Central memory CD4-positive, alpha-beta T cell (primary cell): ENCODE data around the gene PDXP.
"Not testable (repeated sequence)": the region's sequence is repeated elsewhere in the genome, so short reads cannot be mapped to it uniquely, and the experiment has no call there.

Source experiments
- DNase-seq: peaks from one replicate; pipeline ENCODE4 v3.0.0; 2022
- total RNA-seq, 3 experiments: gene quantifications; one replicate each; lab custom pipeline; 2026; lab: John Stamatoyannopoulos, UW

PDXP gene, protein sequence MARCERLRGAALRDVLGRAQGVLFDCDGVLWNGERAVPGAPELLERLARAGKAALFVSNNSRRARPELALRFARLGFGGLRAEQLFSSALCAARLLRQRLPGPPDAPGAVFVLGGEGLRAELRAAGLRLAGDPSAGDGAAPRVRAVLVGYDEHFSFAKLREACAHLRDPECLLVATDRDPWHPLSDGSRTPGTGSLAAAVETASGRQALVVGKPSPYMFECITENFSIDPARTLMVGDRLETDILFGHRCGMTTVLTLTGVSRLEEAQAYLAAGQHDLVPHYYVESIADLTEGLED
- 0.65 to 1.4 (median 0.77) reads per million in 3 experiments for total RNA-seq

DNA sequence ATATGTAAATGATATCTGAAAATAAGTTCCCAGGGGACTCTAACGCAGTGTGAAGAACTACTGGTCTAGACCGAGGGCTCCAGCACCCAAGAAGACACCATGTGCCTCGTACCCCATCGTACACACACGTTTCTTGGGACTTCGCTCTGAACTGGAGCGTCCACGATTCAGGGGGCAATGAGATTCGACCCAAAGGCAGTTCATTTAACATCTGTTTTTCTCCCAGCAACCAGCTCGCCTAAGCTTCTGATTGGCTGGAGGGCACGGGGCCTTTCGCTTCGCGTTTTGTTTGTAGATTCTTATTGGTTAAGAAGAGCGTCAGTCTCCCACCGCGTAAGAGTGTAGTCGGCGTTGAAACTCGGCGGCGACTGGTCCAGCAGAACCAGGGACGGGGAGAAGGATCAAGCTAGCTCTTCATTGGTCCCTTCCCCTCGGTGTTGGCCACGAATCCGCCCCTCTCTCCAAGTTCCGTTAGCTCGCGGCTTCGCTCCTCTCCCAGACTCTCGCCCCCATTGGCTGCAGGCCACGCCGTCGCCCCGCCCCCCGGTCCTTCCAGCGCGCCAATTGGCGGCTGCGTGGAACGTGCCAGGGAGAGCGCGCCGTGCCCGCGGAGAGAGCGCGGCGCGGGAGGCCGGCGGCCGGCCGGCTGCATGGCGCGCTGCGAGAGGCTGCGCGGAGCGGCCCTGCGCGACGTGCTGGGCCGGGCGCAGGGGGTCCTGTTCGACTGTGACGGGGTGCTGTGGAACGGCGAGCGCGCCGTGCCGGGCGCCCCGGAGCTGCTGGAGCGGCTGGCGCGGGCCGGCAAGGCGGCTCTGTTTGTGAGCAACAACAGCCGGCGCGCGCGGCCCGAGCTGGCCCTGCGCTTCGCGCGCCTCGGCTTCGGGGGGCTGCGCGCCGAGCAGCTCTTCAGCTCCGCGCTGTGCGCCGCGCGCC is at the start of gene PDXP:
Gene PDXP (plus strand): TSS at position 591 of the 933 bp plus-strand sequence. CDS start 60 bp downstream, at position 651.
- DNase-seq = peak; percentile 98

DNA sequence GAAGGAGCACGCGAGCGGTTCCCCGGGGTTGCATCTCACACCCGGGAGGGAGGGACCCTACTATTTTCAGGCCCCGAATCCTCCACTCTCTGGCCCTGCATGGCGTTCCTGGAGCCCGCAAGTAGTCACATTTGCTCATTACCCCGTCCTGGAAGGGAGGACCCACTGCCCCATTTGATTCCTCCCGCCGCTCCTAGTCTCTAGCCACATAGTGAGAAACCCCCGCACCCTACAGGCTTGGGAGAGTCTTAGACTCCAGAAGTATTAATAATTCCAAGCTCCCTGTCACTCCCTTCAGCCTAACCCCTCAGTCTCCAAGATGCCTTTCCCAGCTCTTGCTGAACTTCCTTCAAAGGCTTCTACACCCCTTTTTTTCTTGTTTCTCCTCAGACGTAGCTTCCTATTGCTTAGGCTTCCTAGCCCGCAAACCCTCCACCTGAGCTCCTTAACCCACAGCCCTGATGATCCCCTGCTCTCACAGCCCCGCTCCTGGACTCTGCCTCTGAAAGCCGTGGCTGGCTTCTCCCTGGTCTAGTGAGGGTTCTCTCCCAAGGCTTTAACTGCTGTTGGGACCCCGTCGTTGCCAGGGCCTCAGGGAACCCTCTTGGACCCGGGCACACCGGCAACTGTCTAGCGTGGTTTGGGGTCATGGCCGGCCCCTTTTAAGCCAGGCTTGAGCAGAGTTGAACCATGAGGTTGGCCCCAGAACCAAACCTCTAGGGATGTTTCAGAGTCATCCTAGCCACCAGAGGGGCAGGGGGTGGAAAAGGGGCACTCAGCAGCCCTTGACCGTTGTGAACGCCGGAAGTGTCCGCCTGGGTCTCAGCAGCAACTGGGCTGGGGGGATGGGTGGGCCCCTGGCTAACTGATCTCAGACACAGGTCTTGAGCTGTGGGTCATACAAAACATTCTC is 49.0 kb upstream of the PDXP start:
- peak; percentile 15 for DNase-seq

DNA sequence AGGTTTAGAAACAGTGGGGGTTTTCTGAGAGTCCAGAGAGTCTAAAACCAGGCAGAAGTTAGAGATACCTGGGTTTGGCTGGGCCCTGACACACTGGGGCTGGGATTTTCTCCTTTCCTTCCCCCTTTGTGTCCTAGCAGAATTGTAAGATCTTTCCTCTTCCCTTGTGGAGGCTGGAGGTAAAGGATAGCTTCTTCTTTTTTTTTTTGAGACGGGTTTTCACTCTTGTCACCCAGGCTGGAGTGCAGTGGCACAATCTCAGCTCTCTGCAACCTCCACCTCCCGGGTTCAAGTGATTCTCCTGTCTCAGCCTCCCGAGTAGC is 48.4 kb upstream of the PDXP start:
- not testable (repeated sequence) for DNase-seq

DNA sequence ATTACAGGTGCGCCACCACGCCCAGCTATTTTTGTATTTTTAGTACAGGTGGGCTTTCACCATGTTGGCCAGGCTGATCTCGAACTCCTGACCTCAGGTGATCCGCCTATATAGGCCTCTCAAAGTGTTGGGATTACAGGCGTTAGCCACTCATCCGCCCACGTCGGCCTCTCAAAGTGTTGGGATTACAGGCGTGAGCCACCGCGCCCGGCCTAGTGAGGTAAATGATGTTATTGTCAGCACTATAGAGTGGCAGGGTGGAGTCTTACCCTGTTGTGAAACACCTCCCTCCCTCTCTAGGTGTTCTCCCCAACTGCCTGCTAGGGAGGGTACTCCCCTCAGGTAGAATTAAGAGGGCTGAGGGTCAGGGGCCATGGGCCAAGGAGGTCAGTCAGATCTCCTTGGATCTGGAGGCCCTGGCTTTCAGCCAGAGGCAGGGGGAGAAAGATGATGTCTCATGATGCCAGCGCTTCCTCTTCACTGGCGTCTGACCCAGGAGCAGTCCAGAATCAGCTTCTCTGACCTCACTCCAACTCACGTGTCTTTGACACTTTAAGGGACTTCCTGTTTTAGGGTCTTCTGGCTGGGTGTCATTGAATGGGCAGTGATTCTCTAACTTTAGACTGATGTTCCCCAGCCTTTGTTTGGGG is 47.9 kb upstream of the PDXP start:
- DNase-seq = no peak

DNA sequence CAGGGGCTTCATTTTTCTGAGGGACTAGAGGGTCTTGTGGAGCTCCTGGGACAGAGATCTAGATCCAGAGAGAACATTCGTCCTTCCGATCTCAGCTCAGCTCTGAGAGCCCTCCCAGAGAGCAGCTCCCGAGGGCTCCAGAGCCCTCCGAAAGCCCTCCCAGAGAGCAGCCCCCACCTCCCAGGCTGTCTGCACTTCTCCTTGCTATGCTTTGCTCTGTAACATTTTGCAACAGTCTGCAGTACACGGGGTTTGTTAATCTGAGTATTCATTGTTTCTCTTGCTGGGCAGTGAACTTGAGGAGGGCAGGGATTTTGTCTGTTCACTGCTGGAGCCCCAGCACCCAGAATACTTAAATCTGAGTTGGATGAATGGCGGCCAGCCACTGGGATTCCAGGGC is 47.3 kb upstream of the PDXP start:
- DNase-seq = no peak

DNA sequence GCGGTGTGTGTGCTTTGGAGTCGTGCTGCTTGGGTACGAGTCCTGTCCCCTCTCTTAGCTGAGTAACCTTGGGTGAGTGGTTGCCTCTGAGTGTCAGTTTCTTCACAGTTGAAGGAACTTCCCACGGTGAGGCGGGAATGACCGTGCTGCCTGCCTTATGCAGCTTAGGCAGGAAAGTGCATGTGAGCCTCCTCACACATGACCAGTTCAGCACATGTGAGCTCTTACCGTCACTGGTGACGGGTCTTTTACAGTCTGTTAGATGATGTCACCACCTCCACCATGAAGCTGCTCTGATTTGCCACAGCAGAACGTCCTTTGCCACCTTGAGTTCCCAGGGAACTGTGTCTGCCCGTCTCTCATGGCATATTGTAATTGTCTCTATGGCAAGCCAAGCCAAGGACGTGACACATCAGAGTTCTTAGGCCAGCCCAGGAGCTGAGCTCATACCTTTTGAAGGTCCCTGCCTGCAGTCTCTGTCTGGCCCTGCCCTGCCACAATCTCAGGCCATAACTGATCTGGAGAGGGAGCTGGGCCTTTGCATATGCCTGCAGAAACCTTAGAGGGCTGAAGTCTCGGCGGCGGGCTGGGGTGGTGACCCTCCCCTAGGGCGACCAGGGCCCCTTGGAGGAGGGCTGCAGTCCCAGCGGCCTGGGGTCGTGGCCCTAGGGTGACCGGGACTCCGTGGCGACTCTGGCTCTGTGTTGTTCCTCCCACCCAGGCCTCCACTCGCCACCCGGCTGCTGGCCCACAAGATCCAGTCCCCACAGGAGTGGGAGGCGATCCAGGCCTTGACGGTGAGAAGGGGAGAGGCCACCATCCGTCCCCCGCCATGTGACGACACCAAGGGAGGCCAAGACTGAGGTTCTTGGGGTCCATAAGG is 42.1 kb upstream of the PDXP start:
- DNase-seq = no peak

DNA sequence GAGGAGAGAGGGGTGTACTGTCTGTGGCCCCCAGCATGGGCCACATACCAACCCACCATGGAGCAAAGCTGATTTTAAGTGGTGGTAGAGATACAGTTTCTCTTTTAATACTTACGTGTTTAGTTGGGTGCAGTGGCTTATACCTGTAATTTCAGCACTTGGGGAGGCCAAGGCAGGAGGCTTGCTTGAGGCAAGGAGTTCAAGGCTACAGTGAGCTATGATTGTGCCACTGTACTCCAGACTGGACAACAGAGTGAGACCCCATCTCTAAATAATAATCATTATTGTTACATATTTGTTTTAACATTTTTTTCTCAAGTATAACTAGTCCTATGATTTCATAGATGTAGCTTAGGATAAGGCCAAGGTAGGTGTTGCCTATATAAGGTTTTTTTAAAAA is 41.1 kb upstream of the PDXP start:
- no peak for DNase-seq

DNA sequence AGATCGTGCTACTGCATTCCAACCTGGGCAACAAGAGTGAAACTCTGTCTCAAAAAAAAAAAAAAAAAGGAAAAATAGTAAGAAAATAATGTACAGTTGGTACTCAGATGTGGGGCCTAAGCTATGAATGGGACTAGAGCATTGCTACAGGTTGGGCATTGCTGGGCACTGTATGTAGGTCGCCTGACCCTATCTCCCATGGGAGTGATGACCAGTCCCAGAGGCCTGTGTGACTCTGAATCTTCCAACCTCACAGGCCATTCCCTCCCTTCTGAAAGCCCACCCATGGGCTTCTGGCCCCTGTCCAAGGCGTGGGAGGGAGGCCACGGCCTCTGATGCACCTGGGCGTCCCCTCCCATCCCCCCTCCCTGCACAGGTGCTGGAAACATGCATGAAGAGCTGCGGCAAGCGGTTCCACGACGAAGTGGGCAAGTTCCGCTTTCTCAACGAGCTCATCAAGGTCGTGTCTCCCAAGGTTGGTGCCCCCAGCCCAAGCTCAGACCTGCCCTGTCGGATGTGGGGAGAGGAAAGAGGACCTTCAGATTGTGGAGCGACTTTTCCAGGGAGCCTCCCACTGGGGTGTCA is 40.4 kb upstream of the PDXP start:
- no peak for DNase-seq

DNA sequence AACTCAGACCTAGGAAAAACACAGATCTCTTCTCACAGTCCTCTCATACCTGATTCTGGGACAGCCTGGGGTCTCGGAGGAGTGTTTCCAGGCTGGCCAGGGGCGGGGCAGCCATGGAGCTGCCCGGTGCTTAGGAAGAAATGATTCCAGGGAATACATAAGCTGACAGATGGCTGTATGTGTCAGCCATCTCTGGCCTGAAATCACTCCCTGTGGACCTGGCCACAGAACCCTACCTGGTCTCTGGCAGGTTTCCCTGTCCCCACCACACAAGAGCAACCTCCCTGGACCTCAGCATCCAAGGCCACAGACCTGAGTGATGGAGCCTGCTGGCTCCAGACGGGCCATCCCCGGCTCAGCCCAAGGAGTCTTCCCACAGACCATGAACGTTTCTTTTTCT is 39.8 kb upstream of the PDXP start:
- no peak for DNase-seq

DNA sequence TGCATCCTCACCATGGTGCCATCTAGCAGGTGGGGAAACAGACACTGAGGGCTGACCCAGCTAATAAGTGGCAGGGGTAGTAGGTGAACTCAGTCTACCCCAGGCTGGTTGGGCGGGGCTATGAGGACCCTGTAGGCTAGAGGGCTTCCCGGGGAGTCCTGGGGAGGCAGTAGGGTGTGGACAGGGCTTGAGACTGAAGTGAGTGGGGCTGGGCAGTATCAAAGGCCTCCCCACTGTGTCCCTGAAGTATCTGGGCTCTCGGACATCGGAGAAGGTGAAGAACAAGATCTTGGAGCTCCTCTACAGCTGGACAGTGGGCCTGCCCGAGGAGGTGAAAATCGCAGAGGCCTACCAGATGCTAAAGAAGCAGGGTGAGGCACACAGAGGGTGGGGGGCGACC is 38.5 kb upstream of the PDXP start:
- no peak for DNase-seq

DNA sequence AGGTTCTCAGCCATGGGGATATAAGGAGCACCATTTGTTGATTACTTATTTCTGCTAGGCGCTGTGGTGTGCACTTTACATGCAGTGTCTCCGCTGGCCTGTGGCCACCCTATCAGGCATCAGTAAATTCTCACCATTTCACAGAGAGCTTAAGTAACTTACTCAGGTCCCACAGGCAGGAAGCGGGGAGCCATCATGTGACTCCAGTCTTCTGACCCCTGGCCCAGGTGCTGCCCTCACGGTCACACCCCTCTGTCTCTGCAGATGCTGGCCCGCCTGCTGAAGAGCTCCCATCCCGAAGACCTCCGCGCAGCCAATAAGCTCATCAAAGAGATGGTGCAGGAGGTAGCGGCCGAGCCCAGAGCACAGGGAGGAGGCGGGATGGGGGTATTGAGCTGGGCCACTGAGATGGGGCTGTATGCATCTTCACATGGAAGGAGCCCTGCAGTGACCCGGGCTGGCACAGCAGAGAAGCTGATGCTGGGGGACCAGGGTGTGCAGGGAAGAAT is 37.1 kb upstream of the PDXP start:
- no peak for DNase-seq

DNA sequence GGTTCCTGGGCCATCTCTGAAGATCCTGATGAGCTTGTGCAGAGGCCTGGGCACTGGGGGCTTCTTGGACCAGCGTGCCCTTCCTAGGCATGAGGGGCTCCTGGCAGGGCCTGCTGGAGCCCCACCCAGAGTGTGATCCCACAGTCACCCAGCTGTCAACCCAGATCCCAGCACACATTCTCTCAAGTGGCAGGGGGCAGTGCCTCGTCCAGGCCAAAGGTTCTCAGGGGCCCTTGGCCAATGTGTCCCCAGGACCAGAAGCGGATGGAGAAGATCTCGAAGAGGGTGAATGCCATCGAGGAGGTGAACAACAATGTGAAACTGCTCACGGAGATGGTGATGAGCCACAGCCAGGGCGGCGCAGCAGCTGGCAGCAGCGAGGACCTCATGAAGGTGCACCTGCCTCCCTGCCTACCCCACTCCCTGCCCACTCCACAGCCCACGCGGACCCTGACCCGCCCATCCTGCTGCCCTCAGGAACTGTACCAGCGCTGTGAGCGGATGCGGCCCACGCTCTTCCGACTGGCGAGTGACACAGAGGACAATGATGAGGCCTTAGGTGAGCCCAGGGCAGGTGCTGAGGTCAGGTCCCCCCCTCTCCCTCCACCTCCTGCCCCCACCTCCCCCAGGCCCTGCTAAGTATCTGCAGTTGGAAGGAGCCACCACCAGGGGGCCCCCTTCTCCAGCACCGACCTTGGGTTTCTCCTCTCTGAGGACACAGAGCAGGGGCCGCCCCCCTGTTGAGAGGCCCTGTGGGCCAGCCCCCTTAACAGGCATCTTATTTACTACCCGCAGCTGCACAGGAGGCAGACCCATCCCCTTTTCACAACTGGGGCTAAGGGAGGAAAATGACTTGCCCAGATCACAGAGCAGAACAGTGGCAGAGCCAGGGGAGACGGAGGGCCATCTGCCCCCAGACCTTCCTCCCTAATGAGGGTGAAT is 35.2 kb upstream of the PDXP start:
- peak; percentile 70 for DNase-seq

DNA sequence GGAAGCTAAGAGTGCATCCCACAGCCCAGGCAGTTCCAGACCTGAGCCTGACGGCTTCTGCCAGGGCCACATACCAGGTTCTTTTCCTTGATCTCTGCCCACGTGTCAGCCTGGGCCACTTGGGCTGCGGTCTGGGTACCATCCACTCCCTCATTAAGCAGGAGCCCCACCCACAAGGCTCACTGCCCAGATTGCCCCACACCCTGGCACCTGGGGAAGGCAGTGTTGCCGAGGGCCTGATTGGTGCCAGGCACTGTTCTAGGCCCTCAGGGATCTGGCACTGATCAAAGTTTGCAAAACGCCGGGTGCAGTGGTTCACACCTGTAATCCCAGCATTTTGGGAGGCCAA is 34.5 kb upstream of the PDXP start:
- no peak for DNase-seq

DNA sequence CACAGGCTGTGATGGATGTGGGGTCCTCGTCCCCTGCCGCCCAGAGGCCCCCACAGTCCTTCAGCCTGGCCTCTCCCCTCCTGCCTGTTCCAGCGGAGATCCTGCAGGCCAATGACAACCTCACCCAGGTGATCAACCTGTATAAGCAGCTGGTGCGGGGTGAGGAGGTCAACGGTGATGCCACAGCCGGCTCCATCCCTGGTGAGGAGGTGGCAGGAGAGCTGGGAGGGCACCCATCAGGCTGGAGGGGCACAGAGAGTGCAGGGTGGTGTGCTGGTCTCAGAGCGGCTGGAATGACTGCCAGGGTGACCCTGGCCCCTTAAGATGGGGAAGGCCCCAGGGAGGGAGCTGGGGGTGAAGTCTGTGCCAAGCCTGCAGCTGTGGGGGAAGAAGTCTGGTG is 33.6 kb upstream of the PDXP start:
- DNase-seq = no peak

DNA sequence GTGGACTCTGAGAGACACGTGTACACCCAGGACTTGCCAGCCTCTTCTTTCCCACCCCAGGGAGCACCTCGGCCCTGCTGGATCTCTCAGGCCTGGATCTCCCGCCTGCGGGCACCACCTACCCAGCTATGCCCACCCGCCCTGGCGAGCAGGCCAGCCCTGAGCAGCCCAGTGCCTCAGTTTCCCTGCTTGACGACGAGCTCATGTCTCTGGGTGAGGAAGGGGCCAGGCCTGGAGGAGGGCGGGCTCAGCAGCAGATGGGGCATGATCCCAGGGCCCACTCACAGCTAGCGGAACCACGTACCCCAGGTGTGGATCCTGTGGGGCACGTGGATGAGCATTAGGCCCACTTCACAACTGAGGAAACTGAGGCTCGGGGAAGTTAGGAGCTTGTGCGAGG is 32.8 kb upstream of the PDXP start:
- DNase-seq = no peak

DNA sequence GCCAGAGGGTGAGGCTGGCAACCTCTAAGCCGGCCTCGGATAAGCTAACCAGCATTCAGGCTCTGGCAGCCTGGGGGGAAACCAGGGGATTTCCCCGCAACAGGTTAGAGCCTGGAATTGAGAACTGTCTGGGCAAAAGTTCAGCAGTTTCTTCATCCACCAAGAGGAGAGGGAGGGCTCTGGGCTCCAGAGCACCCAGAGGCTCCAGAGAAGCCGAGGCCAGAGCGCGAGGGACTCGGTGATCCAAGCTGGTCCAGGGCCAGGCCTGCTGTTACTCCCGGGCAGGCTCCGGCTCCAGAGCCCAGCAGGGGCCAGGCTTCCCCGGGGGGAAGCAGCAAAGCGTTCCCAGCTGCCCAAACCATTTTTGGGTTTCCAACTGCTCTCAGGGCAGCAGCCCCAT is 32.4 kb upstream of the PDXP start:
- no peak for DNase-seq

DNA sequence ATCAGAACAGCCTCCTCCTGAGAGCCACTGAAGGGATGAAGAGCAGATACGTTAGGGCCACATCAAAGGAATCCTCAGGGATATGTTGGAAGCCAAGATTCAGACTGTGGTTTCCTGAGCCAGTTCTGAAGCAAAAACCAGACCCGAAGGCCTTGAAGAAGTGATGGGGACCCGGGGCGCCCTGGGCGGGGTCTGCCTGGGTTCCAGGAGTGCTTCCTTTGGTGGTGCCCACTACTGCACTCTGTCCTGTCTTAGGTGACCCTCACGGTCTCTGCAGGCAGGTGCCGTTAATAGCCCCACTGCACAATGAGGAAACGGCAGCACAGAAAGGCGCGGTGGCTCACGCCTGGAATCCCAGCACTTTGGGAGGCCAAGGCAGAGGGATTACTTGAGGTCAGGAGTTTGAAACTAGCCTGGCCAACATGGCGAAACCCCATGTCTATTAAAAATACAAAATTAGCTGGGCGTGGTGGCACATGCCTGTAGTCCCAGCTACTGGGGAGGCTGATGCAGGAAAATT is 31.9 kb upstream of the PDXP start:
- no peak for DNase-seq

DNA sequence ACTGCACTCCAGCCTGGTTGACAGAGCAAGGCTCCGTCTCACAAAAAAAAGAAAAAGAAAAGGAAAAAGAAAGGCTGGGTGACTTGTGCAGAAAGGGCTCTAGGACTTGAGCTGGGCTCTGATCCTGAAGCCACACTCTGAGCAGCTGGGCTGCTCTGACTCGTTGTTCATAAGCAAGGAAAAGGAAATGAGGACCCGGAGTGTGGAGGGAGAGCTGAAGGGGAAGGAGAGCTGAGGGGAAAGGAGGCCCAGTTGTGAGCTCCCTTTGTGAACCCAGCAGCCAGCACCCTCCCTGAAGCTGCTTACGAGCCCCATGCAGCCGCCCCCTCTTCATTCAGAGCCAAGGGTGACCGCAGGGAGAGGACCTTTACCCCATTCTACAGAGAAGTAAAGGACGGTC is 31.4 kb upstream of the PDXP start:
- no peak for DNase-seq

DNA sequence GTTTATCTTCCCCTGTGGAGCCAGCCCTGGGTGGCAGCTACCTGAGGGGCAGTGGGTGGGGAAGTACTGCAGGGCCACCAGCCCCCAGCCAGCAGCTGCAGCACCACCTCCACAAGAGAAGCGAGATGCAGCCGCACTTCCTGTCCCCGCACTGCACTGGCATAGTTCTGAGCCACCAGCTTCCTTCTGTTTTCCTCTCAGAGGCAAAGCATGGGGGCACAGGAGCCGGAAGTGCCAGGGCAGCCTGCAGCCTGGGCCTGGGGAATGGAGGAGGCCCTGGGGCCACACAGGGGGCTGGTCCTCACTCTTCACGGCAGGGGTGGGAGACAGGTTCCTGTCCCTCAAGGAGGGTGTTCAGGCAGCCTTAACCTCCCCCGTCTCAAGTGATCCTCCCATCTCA is 31.0 kb upstream of the PDXP start:
- DNase-seq = peak; percentile 63

DNA sequence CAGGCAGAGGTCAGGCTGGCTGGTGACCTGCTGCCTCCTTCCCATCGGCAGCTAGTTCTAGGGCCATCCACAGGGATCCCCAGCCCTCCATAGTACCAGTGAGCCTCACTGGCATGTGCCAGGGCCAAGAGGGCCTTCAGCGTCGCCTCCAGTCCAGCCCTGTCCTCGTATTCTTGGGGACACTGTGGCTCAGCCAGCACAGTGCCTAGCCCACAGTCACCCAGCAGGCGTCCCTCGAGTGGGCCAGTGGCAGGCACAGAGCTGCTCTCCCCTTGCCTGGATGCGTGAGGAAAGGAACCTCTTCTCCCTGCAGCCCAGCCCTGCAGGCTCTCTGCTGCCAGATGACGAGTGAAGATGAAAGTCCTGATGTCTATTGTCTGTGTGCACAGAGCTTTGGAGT is 29.7 kb upstream of the PDXP start:
- no peak for DNase-seq
